UCSD-AML1 (cell line): ENCODE data around the gene FHL2.

ENCODE experiments used
- DNase-seq: peaks from one replicate; lab custom pipeline; 2025; ENCODE audit not compliant: unreplicated experiment; lab: John Stamatoyannopoulos, UW

Gene FHL2, protein sequence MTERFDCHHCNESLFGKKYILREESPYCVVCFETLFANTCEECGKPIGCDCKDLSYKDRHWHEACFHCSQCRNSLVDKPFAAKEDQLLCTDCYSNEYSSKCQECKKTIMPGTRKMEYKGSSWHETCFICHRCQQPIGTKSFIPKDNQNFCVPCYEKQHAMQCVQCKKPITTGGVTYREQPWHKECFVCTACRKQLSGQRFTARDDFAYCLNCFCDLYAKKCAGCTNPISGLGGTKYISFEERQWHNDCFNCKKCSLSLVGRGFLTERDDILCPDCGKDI

DNA sequence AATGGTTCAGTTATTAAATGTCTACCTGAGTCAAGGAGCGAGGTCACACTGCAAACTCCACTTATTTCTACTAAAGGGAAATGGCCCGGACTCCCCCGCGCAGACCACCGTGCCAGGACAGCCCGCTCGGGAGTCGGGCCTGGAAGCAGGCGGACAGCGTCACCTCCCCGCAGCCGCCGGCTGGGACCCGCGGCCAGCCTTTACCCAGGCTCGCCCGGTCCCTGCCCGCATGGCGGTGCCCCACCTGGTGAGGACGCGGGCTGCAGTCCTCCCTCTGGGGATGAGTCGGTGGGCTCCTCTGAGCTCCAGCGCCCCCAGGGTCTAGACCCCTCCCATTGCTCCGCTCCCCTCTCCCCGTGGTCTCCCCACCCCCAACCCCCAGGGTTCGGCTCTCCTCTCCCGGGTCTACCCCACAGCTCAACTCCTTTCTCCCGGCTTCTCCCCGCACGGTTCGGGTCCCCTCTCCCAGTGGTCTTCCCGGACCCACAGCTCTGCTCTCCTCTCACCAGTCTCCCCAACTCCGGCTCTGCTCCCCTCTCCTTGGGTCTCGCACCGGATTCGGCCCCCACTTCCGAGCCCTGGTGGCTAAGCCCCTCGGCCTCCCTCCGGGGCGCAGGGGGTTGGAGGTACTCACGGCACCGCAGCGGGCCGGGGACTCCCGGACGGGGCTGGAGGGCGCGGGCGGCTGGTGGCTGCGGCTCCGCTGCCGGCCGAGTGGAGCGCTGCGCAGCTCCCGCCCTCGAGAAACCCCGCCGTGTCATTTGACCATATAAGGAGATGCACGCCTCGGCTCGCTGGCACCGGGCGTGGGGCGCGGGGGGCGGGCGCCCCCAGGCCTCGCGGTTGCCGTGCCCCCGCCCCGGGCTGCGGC, at the start of gene FHL2:
FHL2 (minus strand) TSS at position 716 of the 871 bp plus-strand sequence. CDS start 12,535 bp downstream, outside the sequence.
- DNase-seq: peak; percentile 81

DNA sequence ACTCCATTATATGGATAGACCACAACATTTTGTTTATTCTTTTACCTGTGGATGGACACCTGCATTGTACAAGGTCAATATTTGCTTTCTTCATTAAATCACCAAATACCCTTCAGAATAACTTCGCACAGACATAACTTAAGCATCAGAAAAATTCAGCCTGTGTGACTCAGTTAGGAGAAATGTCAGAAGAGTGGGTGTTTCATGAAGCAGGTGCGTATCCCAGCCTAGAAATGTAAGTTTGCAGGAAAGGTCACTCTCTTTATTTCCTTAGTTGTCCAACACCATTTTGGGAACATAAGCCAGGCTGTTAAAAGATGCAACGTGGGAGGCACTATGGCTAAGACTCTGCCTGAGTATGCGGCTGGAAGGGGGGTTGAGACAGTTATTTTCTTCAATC, 48.6 kb upstream of the FHL2 start:
- no peak for DNase-seq

DNA sequence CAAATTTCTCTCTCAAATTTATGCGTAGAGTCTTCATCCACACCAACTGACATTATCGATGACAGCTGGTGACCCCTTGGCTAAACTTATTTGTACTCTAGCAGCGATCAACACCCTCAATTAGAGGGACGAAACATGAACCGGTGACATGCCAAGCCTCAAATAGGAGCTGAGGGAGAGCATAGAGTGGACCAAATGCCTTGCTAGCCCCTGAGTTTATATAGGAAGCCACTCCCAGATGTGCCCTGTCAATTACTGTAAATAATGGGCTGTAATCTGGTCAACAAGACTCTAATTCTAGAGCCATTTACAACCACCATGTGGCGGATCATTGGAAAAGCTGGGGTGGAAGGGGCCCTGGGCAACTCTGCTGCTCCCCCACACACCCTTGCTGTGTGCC, 47.6 kb upstream of the FHL2 start:
- DNase-seq: no peak

DNA sequence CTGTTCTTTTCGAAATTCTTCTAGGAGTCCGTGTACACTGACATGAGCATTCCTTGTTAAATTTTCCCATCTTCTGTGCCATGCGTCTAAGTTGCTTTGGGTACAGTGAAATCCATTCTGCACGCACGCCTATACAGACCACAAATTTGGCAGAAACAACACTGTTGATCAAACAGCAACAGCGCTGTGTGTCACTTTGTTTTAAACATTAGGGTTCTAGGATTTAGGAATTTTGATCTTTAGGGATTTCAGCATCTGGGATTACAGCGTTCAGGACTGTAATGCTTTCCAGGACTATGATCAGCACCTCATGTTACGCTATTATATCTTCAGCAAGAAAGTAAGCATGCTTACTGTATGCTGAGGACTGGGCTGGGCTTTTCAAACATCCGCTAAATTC, 47.1 kb upstream of the FHL2 start:
- DNase-seq: no peak

DNA sequence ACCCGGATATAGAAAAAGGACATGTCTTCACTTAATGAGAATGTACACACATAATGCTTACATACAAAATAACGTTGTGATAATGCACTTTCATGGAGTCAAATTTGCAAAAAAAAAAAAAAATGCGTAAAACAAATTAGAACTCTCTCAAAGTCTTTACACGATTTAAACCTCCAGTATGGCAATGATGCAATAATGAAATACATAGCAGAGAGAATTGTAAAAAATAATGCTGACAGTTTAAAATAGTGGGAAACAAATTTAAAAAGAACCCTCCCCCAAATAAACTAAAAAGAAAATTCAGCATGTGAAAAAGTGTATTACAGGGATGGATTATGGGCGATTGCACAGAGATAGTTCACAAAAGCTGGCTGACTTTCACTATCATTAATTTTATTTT, 46.6 kb upstream of the FHL2 start:
- DNase-seq: no peak

DNA sequence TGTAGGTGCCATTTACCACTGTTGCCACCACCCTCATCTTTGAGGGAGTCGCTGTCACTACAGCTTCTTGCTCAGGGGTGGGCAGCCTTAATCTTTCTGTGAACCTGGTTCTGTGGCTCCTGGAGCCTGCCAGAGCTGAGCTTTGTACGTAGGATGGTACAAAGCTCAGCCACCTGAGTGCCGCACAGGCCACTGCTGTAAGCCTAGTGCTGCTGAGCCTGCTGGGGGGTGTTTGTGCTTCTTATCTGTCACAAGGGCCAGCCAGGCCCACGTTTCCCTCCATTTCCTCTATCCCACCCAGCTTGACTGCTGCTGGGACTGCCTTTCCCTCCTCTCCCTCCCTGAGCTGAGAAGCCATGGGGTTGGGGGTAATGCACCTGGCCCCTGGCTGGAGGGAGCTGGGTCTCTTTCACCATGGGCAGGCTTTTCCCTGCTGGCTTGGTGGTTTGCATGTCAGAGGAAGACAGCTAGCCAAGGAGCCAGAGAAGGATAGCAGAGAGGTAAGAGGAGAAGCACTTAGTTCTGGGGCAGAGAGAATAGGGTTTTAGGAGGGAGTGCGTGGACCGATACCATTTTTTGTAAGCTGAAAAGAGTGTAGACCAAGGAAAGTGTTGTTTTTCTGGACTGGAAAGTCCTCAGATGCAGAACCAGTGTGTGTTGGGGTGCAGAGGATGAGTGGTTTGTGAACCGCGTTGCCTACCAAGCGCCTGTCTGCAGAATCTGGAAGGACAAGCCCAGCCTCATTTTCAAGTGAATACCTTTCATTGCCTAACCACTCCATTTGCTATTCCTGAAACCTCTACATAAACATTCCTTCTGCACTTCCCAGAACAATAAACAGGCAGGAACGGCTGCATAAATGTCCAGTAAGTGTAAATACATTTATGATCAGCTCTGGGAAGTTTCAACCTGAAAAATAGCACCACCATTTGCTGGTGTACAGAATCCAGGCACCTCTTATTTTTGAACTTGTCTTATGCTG, 45.1 kb upstream of the FHL2 start:
- no peak for DNase-seq

DNA sequence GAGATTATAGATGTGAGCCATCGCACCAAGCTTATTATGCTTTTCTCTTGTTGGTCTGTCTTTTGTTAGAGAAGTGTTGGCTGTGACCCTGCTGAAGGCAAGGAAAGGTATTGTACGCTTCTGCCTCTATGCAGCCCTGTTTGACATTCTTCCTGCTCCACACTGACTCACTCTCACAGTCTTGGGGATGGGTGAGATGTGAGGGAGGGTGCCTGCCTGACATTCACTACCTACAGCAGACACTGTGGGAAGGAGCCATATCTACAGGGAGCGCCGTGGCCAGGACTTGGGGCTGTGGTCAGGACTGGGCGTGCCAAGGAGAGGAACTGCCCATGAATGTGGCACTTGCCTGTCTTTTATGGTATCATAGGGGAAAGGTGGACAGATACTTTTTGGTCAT, 43.9 kb upstream of the FHL2 start:
- DNase-seq: no peak

DNA sequence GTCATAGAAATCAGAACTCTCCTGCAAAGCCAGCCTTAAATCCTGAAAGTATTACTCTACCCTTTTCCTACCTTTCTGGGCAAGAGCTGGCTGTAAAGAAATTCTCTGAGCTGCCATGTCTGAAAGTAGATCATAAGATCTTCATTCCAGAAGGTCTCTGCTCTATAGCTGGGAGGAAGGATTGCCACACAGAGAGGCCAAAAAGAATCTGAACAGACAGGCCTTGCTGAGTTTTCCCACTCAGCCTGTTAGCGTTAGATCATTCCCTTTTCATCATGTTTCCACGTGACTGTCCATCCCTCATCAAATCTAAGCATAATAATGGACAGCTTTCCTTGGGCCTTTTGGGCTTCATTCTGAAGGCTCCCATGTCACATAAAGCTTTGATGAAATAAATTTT, 43.2 kb upstream of the FHL2 start:
- DNase-seq: no peak

DNA sequence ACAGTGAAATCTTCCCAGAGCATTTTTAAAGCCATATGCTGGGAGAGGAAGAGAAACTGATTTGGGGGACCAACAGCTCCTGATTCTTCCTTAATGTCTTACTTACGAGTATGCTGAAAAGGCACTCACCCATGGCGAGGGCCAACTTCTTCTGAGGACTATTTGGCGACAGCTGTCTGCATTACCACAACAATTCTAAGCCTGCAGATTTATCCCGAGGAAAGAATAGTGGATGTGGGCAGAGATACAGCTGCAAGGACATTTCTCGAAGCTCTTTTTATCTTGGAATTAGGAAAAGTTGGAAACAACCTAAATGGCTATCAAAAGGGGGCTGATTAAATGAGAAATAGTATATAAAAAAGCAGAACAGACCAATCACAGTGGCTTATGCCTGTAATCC, 40.3 kb upstream of the FHL2 start:
- no peak for DNase-seq

DNA sequence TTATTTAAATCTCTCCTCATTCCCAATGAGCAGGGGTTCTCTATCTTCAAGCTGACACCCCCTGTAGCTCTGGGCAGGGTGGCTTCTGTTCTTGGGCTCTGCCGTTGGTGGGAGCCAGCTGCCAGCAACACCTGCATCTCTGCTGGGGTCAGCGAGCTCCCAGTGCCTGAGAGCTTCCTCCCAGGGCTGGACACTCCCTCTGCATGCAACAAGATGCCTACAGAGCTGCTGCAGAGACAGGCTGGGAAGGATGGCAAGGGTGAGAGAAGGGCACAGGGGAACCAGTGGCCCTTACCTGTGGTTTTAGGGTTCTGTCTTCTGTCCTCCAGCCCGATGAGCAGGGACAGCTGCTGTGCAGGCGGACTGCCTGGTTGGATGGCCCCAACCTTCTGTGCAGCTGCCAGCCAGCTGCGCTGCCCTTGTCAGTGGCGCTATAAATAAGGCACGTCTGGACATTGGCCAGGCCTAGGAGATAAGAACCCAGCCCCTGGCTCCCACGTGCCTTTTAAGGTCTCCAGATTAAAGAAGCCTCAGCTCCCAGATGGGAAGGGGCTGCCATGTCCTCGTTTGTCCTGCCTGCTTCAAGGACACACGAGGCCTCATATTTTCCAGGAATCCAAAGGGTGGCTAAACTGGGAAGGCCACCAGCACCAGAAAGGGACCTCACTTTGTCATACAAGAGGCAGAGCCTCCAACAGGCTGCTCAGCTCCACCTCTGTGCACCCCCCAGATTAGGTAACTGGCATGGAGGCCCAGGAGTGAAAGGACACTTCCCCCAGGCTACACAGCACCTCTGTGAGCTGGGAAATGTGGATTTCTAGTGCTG, 39.5 kb upstream of the FHL2 start:
- no peak for DNase-seq

DNA sequence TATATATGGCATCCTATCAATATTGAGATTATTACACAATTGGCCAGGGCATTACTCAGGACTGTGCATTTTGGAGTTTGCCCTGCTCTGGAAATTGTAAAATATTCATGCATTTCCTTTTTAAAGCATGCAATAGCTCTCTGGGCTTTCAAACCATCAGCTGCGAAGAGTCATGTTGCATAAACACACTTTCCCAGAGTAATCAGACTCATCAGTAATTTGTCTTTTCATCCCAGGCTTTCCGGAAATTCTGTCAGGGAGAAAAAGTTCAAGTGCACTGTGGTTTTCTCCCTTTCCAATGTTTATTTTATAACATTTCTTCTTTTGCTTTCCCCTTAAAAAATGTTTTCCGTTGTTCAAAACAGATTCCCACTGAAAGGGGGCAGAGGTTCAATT, 38.9 kb upstream of the FHL2 start:
- DNase-seq: no peak

DNA sequence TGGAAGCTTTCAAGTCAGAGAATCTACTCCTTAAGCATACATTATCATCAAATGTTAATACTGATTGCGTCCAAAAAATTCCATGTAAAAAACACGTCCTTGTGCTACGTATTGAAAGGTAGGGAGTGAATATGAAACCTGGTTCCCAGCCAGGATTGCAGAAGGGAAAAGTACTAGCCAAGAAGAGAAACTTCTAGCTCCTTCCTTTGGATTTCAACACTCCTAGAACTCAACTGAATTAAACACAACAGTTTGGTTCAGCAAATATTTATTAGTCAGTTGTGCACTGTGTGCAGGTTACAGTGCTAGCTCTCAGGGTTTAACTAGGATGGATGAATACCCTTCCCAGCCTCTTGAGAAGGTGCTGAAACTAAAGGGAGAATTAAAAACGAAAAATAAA, 33.9 kb upstream of the FHL2 start:
- DNase-seq: no peak

DNA sequence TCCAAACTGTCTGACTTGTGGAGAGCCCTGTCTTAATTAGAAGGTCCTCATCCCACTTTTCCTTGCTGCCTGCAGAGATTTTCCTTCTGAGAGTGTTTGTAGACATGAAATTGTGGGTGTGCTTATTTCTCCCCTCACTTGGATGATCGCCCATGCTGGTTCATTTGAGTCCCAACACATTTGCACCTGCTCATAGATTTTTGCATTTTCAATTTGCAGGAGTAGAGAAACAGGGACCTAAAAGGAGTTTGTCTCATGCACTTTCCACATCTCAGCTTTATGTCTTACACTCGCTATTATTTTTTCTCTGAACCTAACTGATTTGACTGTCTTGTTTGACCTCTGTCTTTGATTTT, 33.2 kb upstream of the FHL2 start:
- no peak for DNase-seq

DNA sequence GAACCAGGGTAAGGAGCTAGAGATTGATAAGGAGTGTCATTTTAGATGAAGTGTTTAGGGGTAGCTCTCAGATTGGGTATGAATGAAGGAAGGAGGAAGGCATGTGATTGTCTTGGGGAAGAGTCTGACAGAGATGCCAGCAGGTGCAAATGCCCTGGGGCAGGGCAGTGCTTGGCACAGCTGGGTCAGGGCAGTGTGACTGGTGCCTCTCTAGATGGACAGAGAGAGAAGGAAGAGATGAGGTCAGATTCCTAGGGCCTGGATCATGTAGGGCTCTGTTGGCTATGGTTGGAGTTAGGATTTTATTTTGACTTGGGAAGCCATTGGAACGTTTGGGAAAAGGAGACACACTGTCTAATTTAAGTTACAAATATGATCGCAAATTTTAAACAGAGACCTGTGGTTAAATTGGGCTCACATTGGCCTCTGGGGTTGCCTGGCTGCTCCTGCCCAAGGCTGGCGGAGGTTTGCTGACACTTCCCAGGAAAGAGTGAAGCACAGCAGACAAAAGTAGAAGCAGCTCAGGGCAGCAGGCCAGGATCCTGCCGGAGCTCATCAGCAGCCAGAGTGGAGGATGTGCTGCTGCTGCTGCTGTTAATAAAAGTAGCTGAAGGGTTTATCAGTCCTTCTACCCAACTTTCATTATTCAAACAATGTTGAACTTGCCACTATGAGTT, 32.7 kb upstream of the FHL2 start:
- DNase-seq: no peak

DNA sequence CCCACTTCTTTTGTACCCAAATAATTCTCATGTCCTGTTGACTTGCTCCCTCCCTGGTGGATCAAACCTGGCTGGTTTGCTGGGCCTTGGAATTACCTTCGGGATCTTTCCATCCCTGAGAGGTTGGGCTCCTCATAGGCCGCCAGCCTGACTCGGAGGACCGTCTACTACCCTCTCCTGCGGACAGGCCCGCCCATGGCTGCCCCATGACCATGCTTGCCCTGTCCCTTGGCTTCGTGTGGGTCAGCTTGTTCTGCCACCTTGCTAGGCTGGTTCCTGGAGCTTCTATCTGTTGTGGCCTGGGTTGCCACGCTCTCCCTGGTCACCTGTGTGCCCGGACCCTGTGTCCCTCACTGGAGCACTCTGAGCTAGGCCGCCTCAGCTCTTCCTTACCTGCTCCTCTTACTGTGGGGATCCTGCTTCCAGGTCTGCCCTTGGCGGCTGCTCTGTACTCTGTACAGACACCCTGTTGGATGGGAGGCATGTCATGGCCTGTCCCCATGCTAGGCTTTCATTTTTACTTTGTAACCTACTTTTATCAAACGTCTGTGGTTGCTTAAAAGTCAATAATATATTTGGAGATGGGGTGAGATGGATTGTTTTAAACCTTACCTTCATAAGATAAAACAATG, 29.7 kb upstream of the FHL2 start:
- no peak for DNase-seq

DNA sequence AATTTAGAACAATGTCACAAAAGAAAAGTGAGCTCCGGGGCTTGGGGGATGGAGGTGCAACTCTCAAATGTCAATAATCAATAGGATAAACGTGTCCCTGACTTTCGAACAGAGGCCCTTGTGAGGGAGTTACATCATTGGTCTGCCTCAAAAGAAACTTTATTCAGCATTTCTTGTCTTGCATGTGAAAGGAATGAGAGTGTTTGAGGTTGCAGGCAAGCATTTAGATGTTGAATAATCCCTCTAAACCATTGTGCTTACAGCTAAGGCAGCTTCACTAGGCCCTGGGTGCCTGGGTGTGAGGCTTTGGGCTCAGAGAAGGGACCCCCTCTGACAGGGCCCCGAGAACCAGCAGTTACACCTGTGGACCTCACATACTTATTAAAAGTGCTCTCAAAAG, 28.6 kb upstream of the FHL2 start:
- no peak for DNase-seq

DNA sequence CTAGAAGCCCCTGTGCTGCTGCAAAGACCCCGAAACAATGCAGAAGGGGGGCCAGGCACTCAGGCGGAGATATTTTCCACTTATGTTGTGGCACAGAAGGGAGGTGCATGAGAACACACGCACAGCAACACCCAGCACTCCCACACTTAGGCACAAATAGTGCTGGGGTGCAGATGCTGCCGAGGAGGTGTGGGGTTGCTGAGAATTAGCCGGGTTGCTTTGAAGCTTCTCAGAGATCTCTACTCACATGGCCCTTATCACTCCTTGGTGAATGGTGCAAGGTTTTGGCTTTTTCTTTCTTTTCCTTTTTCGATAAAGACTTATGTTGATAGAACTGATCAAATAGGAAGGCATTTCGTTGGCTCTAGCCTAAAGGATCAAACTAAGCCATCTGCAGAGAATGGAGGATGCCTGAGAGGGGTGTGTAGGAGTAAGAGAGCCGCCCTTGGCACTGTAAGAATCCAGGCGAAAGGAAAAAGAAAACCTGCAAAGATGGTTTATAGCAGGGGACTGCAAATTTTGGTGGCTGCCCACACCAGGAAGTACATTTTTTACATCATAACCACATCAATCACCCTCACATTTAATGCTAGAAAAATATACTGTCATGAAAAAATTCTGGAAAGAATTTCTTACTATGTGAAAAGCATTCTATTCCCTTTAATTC, 27.9 kb upstream of the FHL2 start:
- DNase-seq: no peak

DNA sequence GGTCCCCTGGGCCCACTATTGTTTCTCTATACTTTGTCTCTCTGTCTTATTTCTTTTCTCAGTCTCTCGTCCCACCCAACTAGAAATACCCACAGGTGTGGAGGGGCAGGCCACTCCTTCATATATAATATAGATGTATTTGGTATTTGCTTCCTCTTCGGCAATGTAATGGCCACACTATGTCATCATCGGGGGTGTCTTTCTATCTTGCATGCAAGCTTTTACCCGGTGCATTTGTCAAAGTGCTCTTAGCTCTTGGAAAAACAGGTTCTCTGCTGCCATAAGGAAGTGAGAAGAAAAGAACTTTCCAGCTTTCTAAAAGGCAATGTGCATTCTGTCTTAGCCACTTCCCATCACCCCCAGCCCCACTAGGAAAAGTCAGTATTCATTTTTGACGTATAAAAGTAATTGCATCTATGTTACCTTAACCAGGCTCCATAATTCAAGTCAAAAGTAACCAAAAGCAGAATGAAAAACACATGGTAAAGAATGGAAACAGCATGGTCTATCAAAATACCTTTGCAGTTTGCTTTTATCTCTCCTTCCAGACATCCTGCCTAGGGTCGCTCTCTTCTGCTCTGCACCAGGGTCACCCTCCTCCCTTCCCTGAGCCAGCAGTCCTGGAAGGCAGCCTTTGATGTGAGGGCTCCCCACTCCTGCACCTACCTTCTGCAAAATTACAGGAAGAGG, 27.2 kb upstream of the FHL2 start:
- no peak for DNase-seq
